ENCODE measurements around the gene ADARB2. TPM values are rescaled to one million over a fixed set of nuclear protein-coding genes. Genes with fewer than 3 reads are reported as not detected.

The ADARB2 gene
- total RNA-seq, 1 donor from 2014 or later = 1.2 TPM

GRCh38 chr10:1657479-1657878 is 79.8 kb downstream of the ADARB2 start:
- DNase-seq (no peak), ATAC-seq (no peak)
- Histone ChIP-seq H3K4me3 (no peak overlapping the region), H3K36me3 (no peaks in the 10 kb centered on the region), H3K27ac (no peak overlapping the region), H3K9me3 (no peaks in the 10 kb centered on the region), H3K4me1 (no peaks in the 10 kb centered on the region), H3K27me3 (no peaks in the 10 kb centered on the region)
- TF ChIP-seq CTCF (IDR thresholded peaks at IDR 0.05) = no peak
- intact Hi-C loops (cut with DNase I) = no loop called here

GRCh38 chr10:1655367-1655766 is 82.0 kb downstream of the ADARB2 start:
- no peak for ATAC-seq
- H3K27me3 ChIP-seq = no peaks in the 10 kb centered on the region

GRCh38 chr10:1654811-1655356 is 82.4 kb downstream of the ADARB2 start:
- no peaks in the 10 kb centered on the region for H3K36me3 ChIP-seq
- H3K4me3 ChIP-seq = no peak overlapping the region
- peak; percentile 45 for DNase-seq
- no peaks in the 10 kb centered on the region for H3K9me3 ChIP-seq
- H3K27ac ChIP-seq = no peak overlapping the region
- intact Hi-C loops (cut with DNase I) = no loop called here
- H3K27me3 ChIP-seq = no peaks in the 10 kb centered on the region
- TF ChIP-seq CTCF (IDR thresholded peaks at IDR 0.05) = no peak
- ATAC-seq = no peak
- H3K4me1 ChIP-seq = no peaks in the 10 kb centered on the region

More at GRCh38 chr10:1655367-1655766, 82.0 kb downstream of the ADARB2 start:
- Histone ChIP-seq H3K27ac (no peak overlapping the region), H3K4me3 (no peak overlapping the region), H3K36me3 (no peaks in the 10 kb centered on the region), H3K9me3 (no peaks in the 10 kb centered on the region), H3K4me1 (no peaks in the 10 kb centered on the region)
- intact Hi-C loops (cut with DNase I) = no loop called here
- DNase-seq = no peak
- no peak for TF ChIP-seq CTCF (IDR thresholded peaks at IDR 0.05)

- intact Hi-C loops (cut with DNase I) = no loop called here
- H3K27me3 ChIP-seq = no peaks in the 10 kb centered on the region
- H3K27ac ChIP-seq = no peak overlapping the region
- no peak overlapping the region for H3K4me3 ChIP-seq
- no peak for DNase-seq
- no peak for TF ChIP-seq CTCF (IDR thresholded peaks at IDR 0.05)
- no peak for ATAC-seq
- H3K9me3 ChIP-seq = no peaks in the 10 kb centered on the region
- no peaks in the 10 kb centered on the region for H3K4me1 ChIP-seq
- no peaks in the 10 kb centered on the region for H3K36me3 ChIP-seq
Observed at GRCh38 chr10:1654247-1654646, 83.1 kb downstream of the ADARB2 start.

GRCh38 chr10:1653321-1653720 is 84.0 kb downstream of the ADARB2 start:
- DNase-seq = peak; percentile 18
- no peaks in the 10 kb centered on the region for H3K27me3 ChIP-seq
- H3K4me1 ChIP-seq = no peaks in the 10 kb centered on the region
- intact Hi-C loops (cut with DNase I) = no loop called here
- TF ChIP-seq CTCF (IDR thresholded peaks at IDR 0.05) = no peak
- H3K9me3 ChIP-seq = no peaks in the 10 kb centered on the region
- ATAC-seq = no peak
- H3K4me3 ChIP-seq = no peak overlapping the region
- no peaks in the 10 kb centered on the region for H3K36me3 ChIP-seq
- no peak overlapping the region for H3K27ac ChIP-seq

- intact Hi-C loops (cut with DNase I) = no loop called here
- Histone ChIP-seq H3K4me3 (no peak overlapping the region), H3K4me1 (no peaks in the 10 kb centered on the region), H3K27ac (no peak overlapping the region), H3K27me3 (no peaks in the 10 kb centered on the region), H3K9me3 (no peaks in the 10 kb centered on the region), H3K36me3 (no peaks in the 10 kb centered on the region)
- ATAC-seq (no peak), DNase-seq (peak; percentile 47)
- no peak for TF ChIP-seq CTCF (IDR thresholded peaks at IDR 0.05)
Observed at GRCh38 chr10:1652151-1652550, 85.2 kb downstream of the ADARB2 start.
